Liver (tissue), 9 donors: Measurements from ENCODE around the gene ATP5F1D. TPM values are rescaled to one million over a fixed set of nuclear protein-coding genes. Genes with fewer than 3 reads are reported as not detected.

ENCODE experiments used
- DNase-seq: peaks from one replicate; pipeline ENCODE4 v3.0.0-alpha.2; 2017; ENCODE audit warnings: low spot score
- H3K27ac ChIP-seq, 2 donors: one replicate each; pipeline ENCODE4 v1.7.0; 2013; ENCODE audit warnings: inconsistent platforms in 2 of 2, low read length in 2 of 2, control low read depth in 1 of 2, low read depth in 1 of 2, mild to moderate bottlenecking in 1 of 2
- H3K27me3 ChIP-seq, 4 donors: one replicate each; pipeline versions ENCODE4 v1.6.1 to v1.7.0; 2013; ENCODE audit warnings: low read length in 3 of 4, inconsistent platforms in 1 of 4, mild to moderate bottlenecking in 1 of 4, moderate library complexity in 1 of 4; ENCODE audit not compliant: control insufficient read depth in 4 of 4, insufficient read depth in 4 of 4
- H3K36me3 ChIP-seq, 4 donors: one replicate each; pipeline versions ENCODE4 v1.6.1 to v1.7.0; 2013; ENCODE audit warnings: low read length in 3 of 4, mild to moderate bottlenecking in 3 of 4, low read depth in 1 of 4, moderate library complexity in 1 of 4; ENCODE audit not compliant: control insufficient read depth in 4 of 4, insufficient read depth in 3 of 4
- H3K4me1 ChIP-seq, 4 donors: one replicate each; pipeline versions ENCODE4 v1.6.1 to v1.7.0; 2013; ENCODE audit warnings: low read length in 3 of 4, mild to moderate bottlenecking in 3 of 4, moderate library complexity in 1 of 4; ENCODE audit not compliant: control insufficient read depth in 4 of 4, insufficient read depth in 4 of 4
- H3K4me3 ChIP-seq, 3 donors: one replicate each; pipeline versions ENCODE4 v1.6.1 to v1.7.0; 2013; ENCODE audit warnings: low read length in 3 of 3, control low read depth in 1 of 3, low read depth in 1 of 3, mild to moderate bottlenecking in 1 of 3
- H3K9ac ChIP-seq, 2 donors: one replicate each; pipeline ENCODE4 v1.7.0; 2013; ENCODE audit warnings: low read length in 2 of 2, mild to moderate bottlenecking in 2 of 2, moderate library complexity in 2 of 2, control low read depth in 1 of 2, low read depth in 1 of 2
- H3K9me3 ChIP-seq, 4 donors: one replicate each; pipeline versions ENCODE4 v1.6.1 to v1.7.0; 2013; ENCODE audit warnings: low read length in 3 of 4; ENCODE audit not compliant: control insufficient read depth in 4 of 4
- EGR1 ChIP-seq, 2 donors: IDR thresholded peaks; 2 replicates each; pipeline ENCODE4 v1.6.1; 2016 to 2018; ENCODE audit warnings: antibody characterized with exemption in 2 of 2, low read depth in 2 of 2
- FOXA1 ChIP-seq: IDR thresholded peaks from 2 replicates; pipeline ENCODE4 v1.6.1; 2016; ENCODE audit warnings: antibody characterized with exemption
- FOXA2 ChIP-seq: IDR thresholded peaks from 2 replicates; pipeline ENCODE4 v1.6.1; 2016; ENCODE audit warnings: antibody characterized with exemption
- GABPA ChIP-seq, 2 donors: IDR thresholded peaks in 1 of 2; conservative IDR thresholded peaks in 1 of 2; 2 replicates each; pipeline ENCODE4 v1.6.1; 2016; ENCODE audit warnings: antibody characterized with exemption in 2 of 2, mild to moderate bottlenecking in 1 of 2, moderate library complexity in 1 of 2
- HNF4A ChIP-seq, 2 donors: conservative IDR thresholded peaks; 2 replicates each; pipeline ENCODE4 v1.6.1; 2016; ENCODE audit warnings: antibody characterized with exemption in 2 of 2, mild to moderate bottlenecking in 2 of 2
- HNF4G ChIP-seq: IDR thresholded peaks from 2 replicates; pipeline ENCODE4 v1.6.1; 2016; ENCODE audit warnings: antibody characterized with exemption
- JUND ChIP-seq, 2 donors: IDR thresholded peaks; 2 replicates each; pipeline ENCODE4 v1.6.1; 2016; ENCODE audit warnings: antibody characterized with exemption in 2 of 2
- NR2F2 ChIP-seq: IDR thresholded peaks from 2 replicates; pipeline ENCODE4 v1.6.1; 2016; ENCODE audit warnings: antibody characterized with exemption
- RAD21 ChIP-seq, 2 donors: IDR thresholded peaks; 2 replicates each; pipeline ENCODE4 v1.6.1; 2016; ENCODE audit warnings: antibody characterized with exemption in 2 of 2, mild to moderate bottlenecking in 2 of 2
- RXRA ChIP-seq, 2 donors: IDR thresholded peaks; 2 replicates each; pipeline ENCODE4 v1.6.1; 2017 to 2018; ENCODE audit warnings: antibody characterized with exemption in 2 of 2, mild to moderate bottlenecking in 1 of 2
- SP1 ChIP-seq: IDR thresholded peaks from 2 replicates; pipeline ENCODE4 v1.6.1; 2018; ENCODE audit warnings: antibody characterized with exemption, mild to moderate bottlenecking
- YY1 ChIP-seq: IDR thresholded peaks from 2 replicates; pipeline ENCODE4 v1.6.1; 2016; ENCODE audit warnings: antibody characterized with exemption, mild to moderate bottlenecking
- WGBS: extraction: QIAGEN DNeasy Blood & Tissue Kit; methylation state at CpG from one replicate; pipeline ENCODE4 v1.1.7; 2013; 5-methylcytosine and 5-hydroxymethylcytosine counted together
- polyA plus RNA-seq, 2 donors: library from polyadenylated mRNA; stranded (reverse) in 1 of 2; unstranded in 1 of 2; fragments of 200-250 nt in 1 of 2; fragments of >200 nt in 1 of 2; fragmentation: Nextera tagmentation in 1 of 2; extraction: Ambion mirVana in 1 of 2; gene quantifications; one replicate each; pipeline versions ENCODE4 v1.2.1 to v1.2.3, GENCODE V29; 2013 to 2015
- total RNA-seq, 2 donors: library from RNA; depleted of rRNA; stranded (reverse); fragments of >200 nt; gene quantifications; one replicate each; pipeline ENCODE4 v1.2.3, GENCODE V29; 2014
- TF ChIP-seq, protein P1 (sequence below): IDR thresholded peaks from 2 replicates; pipeline ENCODE4 v1.6.1; 2016; ENCODE audit warnings: antibody characterized with exemption
- TF ChIP-seq, protein P2 (sequence below): fragments of 150-350 bp; IDR thresholded peaks from 2 replicates; pipeline ENCODE4 v1.5.1; 2017; ENCODE audit warnings: improper control_type of control experiment, low read depth, low read length; ENCODE audit not compliant: missing input control
- TF ChIP-seq, protein P3 (sequence below): IDR thresholded peaks from 2 replicates; pipeline ENCODE4 v1.6.1; 2016; ENCODE audit warnings: antibody characterized with exemption, mild to moderate bottlenecking
- TF ChIP-seq, protein P4 (sequence below): IDR thresholded peaks from 2 replicates; pipeline ENCODE4 v1.6.1; 2016; ENCODE audit warnings: antibody characterized with exemption
- TF ChIP-seq, protein P5 (sequence below): IDR thresholded peaks from 2 replicates; pipeline ENCODE4 v1.6.1; 2016; ENCODE audit warnings: antibody characterized with exemption
- donor health status: healthy.
- donor health status: healthy.
- donor health status: healthy.
- donor health status: healthy.
- donor health status: healthy.

The ATP5F1D gene
- total and polyA plus RNA-seq, 4 donors = 20.2 to 315 (median 145) TPM

DNA sequence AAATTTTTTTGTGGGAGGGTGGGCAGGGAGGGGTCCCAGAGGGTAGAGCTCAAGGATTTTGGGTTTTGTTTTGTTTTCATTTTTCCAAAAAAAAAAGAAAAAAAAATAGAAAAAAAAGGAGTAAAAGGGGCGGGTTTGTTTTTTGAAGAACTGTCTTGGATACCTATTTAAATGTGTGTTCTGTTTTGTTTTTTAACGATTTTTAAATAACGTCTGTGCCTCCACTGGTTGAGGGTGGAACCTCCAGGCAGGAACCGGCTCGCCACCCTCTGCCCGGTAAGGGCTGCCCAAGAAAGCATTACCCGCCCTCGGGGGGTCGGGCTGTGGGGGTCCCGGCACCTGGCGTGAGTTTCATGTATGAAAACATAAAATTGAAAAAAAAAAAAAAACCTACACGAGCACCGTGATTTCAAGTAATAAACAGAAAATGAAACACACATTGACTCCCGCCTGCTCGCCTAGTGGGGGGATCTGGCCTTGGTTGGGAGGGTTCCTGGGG is 17.2 kb downstream of the ATP5F1D start:
- H3K9ac ChIP-seq = no peak overlapping the region
- DNase-seq = no peak
- 35% methylated on average over 15 of the region's 15 CpGs for WGBS
- peaks cover 31 to 80% (median 61%) of the 10 kb centered on the region in 4 donors for H3K4me1 ChIP-seq
- H3K9me3 ChIP-seq = no peaks in the 10 kb centered on the region
- H3K4me3 ChIP-seq = peak overlapping the region in 1 of 3 donors; percentile 4
- peak overlapping the region; percentile 82 to 97 for H3K27ac ChIP-seq
- H3K36me3 ChIP-seq = peaks cover 19 to 30% (median 21%) of the 10 kb centered on the region in 4 donors
- H3K27me3 ChIP-seq = no peaks in the 10 kb centered on the region
- TF ChIP-seq FOXA1 = no peak
- TF ChIP-seq, protein P1, sequence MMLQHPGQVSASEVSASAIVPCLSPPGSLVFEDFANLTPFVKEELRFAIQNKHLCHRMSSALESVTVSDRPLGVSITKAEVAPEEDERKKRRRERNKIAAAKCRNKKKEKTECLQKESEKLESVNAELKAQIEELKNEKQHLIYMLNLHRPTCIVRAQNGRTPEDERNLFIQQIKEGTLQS = no peak
- TF ChIP-seq HNF4G = no peak
- TF ChIP-seq, protein P2, sequence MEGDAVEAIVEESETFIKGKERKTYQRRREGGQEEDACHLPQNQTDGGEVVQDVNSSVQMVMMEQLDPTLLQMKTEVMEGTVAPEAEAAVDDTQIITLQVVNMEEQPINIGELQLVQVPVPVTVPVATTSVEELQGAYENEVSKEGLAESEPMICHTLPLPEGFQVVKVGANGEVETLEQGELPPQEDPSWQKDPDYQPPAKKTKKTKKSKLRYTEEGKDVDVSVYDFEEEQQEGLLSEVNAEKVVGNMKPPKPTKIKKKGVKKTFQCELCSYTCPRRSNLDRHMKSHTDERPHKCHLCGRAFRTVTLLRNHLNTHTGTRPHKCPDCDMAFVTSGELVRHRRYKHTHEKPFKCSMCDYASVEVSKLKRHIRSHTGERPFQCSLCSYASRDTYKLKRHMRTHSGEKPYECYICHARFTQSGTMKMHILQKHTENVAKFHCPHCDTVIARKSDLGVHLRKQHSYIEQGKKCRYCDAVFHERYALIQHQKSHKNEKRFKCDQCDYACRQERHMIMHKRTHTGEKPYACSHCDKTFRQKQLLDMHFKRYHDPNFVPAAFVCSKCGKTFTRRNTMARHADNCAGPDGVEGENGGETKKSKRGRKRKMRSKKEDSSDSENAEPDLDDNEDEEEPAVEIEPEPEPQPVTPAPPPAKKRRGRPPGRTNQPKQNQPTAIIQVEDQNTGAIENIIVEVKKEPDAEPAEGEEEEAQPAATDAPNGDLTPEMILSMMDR = no peak
- TF ChIP-seq, protein P3, sequence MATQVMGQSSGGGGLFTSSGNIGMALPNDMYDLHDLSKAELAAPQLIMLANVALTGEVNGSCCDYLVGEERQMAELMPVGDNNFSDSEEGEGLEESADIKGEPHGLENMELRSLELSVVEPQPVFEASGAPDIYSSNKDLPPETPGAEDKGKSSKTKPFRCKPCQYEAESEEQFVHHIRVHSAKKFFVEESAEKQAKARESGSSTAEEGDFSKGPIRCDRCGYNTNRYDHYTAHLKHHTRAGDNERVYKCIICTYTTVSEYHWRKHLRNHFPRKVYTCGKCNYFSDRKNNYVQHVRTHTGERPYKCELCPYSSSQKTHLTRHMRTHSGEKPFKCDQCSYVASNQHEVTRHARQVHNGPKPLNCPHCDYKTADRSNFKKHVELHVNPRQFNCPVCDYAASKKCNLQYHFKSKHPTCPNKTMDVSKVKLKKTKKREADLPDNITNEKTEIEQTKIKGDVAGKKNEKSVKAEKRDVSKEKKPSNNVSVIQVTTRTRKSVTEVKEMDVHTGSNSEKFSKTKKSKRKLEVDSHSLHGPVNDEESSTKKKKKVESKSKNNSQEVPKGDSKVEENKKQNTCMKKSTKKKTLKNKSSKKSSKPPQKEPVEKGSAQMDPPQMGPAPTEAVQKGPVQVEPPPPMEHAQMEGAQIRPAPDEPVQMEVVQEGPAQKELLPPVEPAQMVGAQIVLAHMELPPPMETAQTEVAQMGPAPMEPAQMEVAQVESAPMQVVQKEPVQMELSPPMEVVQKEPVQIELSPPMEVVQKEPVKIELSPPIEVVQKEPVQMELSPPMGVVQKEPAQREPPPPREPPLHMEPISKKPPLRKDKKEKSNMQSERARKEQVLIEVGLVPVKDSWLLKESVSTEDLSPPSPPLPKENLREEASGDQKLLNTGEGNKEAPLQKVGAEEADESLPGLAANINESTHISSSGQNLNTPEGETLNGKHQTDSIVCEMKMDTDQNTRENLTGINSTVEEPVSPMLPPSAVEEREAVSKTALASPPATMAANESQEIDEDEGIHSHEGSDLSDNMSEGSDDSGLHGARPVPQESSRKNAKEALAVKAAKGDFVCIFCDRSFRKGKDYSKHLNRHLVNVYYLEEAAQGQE = no peak
- TF ChIP-seq NR2F2 = no peak
- TF ChIP-seq EGR1 (IDR thresholded peaks at IDR 0.05; ENCODE audit: low read depth in 2 of 2) = no peak
- no peak for TF ChIP-seq FOXA2
- TF ChIP-seq JUND (IDR thresholded peaks at IDR 0.05) = no peak
- no peak for TF ChIP-seq RXRA (IDR thresholded peaks at IDR 0.05)
- TF ChIP-seq GABPA (IDR thresholded peaks at IDR 0.05 in 1 of 2, conservative IDR thresholded peaks at IDR 0.05 in 1 of 2) = no peak
- no peak for TF ChIP-seq HNF4A (conservative IDR thresholded peaks at IDR 0.05)
- no peak for TF ChIP-seq RAD21 (IDR thresholded peaks at IDR 0.05)
- TF ChIP-seq YY1 = no peak
- TF ChIP-seq, protein P4, sequence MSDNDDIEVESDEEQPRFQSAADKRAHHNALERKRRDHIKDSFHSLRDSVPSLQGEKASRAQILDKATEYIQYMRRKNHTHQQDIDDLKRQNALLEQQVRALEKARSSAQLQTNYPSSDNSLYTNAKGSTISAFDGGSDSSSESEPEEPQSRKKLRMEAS = no peak
- no peak for TF ChIP-seq SP1

DNA sequence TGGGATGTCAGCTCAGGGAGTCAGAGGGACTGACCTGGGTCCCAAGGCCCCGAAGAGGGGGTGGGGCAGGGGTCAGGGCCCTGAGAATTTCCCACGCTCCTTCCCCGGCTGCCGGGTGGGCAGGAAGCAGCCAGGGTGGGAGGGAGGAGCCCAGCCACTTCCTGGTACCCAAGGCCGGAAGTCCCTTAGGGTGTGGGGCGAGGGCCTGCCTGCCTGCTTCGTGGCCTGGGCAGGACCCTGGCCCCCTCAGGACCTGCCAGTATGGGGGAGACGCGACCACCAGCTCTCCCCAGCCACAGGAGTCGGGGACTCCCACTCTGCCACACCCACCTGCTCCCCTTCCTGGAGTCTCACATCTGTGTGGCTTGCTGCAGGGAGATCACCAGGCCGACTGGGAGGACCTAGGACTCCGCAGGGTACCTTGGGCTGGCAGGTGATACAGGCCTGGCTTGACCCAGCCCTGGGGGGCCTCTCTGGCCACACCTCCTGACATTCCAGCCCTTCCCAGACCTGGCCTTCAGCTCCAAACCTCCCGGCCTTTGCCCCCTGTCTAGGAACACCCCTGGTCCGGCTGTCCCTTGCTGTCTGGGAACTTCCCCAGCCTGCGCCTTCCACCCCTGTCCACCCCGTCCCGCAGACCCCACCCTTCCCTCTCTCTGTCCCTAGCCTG is 17.8 kb downstream of the ATP5F1D start:
- DNase-seq = no peak
- Histone ChIP-seq H3K36me3 (peaks cover 14 to 29% (median 21%) of the 10 kb centered on the region in 4 donors), H3K27ac (peak overlapping the region; percentile 82 to 97), H3K4me1 (peaks cover 29 to 75% (median 55%) of the 10 kb centered on the region in 4 donors), H3K4me3 (peak overlapping the region in 1 of 3 donors; percentile 4), H3K9me3 (no peaks in the 10 kb centered on the region), H3K9ac (peak overlapping the region; percentile 37 to 52), H3K27me3 (no peaks in the 10 kb centered on the region)
- WGBS = 11% methylated on average over 17 of the region's 17 CpGs
- TF ChIP-seq, protein P3 = no peak
- TF ChIP-seq, protein P2 = no peak
- TF ChIP-seq YY1 = no peak
- peak; percentile 80 to 84 for TF ChIP-seq HNF4A (conservative IDR thresholded peaks at IDR 0.05)
- TF ChIP-seq FOXA2 = no peak
- TF ChIP-seq, protein P4 = peak; percentile 46
- TF ChIP-seq, protein P5, sequence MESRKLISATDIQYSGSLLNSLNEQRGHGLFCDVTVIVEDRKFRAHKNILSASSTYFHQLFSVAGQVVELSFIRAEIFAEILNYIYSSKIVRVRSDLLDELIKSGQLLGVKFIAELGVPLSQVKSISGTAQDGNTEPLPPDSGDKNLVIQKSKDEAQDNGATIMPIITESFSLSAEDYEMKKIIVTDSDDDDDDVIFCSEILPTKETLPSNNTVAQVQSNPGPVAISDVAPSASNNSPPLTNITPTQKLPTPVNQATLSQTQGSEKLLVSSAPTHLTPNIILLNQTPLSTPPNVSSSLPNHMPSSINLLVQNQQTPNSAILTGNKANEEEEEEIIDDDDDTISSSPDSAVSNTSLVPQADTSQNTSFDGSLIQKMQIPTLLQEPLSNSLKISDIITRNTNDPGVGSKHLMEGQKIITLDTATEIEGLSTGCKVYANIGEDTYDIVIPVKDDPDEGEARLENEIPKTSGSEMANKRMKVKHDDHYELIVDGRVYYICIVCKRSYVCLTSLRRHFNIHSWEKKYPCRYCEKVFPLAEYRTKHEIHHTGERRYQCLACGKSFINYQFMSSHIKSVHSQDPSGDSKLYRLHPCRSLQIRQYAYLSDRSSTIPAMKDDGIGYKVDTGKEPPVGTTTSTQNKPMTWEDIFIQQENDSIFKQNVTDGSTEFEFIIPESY = no peak
